Brain microvascular endothelial cell (primary cell): Measurements from ENCODE around the gene HHATL.

ENCODE experiments used
- DNase-seq: peaks from one replicate; pipeline ENCODE4 v3.0.0-alpha.2; 2020
- H3K27ac ChIP-seq: fragments of 250-450 bp; sonication (Bioruptor Pico); 2 replicates; pipeline ENCODE4 v1.5.1; 2020; ENCODE audit warnings: mild to moderate bottlenecking, moderate library complexity
- H3K27me3 ChIP-seq: fragments of 250-450 bp; sonication (Bioruptor Pico); replicated peaks from 2 replicates; pipeline ENCODE4 v1.5.1; 2020; ENCODE audit warnings: mild to moderate bottlenecking
- H3K36me3 ChIP-seq: fragments of 250-450 bp; sonication (Bioruptor Pico); replicated peaks from 2 replicates; pipeline ENCODE4 v1.5.1; 2020; ENCODE audit warnings: mild to moderate bottlenecking
- H3K4me3 ChIP-seq: 2 replicates; pipeline ENCODE4 v1.5.1; 2011; ENCODE audit warnings: low read depth, mild to moderate bottlenecking, control low read depth, low read length, moderate library complexity
- CTCF ChIP-seq: IDR thresholded peaks from 2 replicates; pipeline ENCODE4 v1.5.1; 2011; ENCODE audit warnings: low read depth, mild to moderate bottlenecking, moderate library complexity, low read length, control low read depth, inconsistent platforms; ENCODE audit errors: missing control alignments
- in situ Hi-C: cut with HindIII; loops from 2 replicates; pipeline ENCODE4 v1.10.0; 2017; ENCODE audit warnings: low sequenced_read_pairs, low pct_ligation_motif_present

The HHATL gene

DNA sequence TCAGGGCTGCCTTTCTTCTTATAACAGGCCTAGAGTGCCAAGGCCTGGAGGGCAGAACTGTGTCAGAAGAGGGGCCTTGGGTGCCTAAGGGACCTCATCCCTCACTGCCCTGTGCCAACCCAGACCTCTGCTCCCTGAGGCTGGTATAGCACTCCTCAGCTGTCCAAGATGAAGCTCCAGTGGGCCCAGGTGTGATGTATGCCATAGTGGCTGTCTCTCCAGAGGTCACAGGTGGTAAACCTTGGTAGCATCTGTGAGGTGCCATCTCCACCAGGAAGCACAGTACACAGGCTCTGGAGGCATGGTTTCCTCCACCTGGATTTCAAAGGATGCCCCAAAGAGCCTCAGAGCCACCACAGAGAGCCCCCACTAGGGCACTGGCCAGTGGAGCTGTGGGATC is 29.5 kb downstream of the HHATL start:
- no peak for TF ChIP-seq CTCF
- in situ Hi-C loops: no loop called here
- Histone ChIP-seq H3K36me3 (no peaks in the 10 kb centered on the region), H3K27ac (no peak overlapping the region), H3K27me3 (no peaks in the 10 kb centered on the region), H3K4me3 (no peak overlapping the region)
- DNase-seq: no peak

- in situ Hi-C loops: no loop called here
- DNase-seq: no peak
These were observed 30.1 kb downstream of the HHATL start for GRCh38 chr3:42672515-42672914.

GRCh38 chr3:42670670-42671069 is 31.9 kb downstream of the HHATL start:
- in situ Hi-C loops: no loop called here
- H3K4me3 ChIP-seq: no peak overlapping the region
- no peaks in the 10 kb centered on the region for H3K27me3 ChIP-seq
- H3K27ac ChIP-seq: no peak overlapping the region
- DNase-seq: no peak
- no peaks in the 10 kb centered on the region for H3K36me3 ChIP-seq
- TF ChIP-seq CTCF: no peak

More at GRCh38 chr3:42672515-42672914, 30.1 kb downstream of the HHATL start:
- H3K36me3 ChIP-seq: no peaks in the 10 kb centered on the region
- H3K27ac ChIP-seq: no peak overlapping the region
- TF ChIP-seq CTCF: no peak
- H3K4me3 ChIP-seq: no peak overlapping the region
- H3K27me3 ChIP-seq: no peaks in the 10 kb centered on the region

DNA sequence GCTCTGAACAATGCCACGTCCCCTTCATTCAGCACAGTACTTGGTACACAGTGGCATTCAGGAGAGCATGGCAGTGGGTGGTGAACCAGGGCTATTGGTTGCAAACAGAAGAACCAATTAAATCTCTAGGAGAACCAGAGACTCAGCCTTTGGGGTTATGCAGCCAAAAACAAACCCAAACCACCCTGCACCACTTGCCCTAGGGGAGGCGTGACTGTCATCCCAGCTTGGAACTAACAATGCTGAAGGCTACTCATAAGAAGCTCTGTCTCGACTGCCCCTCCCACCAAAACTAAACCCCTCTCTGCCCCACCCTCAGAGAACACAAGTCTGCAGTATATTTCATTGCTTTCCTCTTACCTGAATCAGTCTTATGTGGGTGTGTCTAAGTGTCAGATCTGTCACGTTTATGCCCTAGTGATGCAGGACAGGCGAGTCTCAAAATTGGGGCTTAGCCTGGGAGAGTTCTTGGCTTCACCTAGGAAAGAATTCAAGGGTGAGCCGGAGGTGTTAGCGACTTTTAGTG is 32.5 kb downstream of the HHATL start:
- H3K36me3 ChIP-seq: no peaks in the 10 kb centered on the region
- H3K4me3 ChIP-seq: no peak overlapping the region
- no peaks in the 10 kb centered on the region for H3K27me3 ChIP-seq
- H3K27ac ChIP-seq: no peak overlapping the region
- TF ChIP-seq CTCF: no peak
- DNase-seq: no peak
- in situ Hi-C loops: no loop called here

DNA sequence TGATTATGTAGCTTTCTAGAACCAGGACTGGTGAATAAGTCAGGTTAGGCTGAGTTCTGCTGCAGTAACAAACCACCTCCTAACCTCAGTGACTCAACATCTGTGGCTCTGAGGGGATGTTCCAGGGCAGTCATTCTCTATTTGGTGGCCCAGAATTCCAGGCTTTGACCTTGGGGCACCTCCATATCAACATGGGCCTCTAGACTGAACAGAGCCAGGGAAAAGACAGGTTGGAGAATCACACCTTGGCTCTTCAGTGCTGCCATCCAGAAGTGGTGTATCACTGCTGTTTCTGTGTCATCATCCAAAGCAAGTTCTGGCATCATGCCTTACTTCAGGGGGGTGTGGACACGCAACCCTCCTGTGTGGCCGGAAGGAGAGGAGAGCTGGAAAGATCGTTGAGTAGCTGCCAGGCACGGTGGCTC is 33.8 kb downstream of the HHATL start:
- TF ChIP-seq CTCF: no peak
- no peaks in the 10 kb centered on the region for H3K27me3 ChIP-seq
- no peak overlapping the region for H3K27ac ChIP-seq
- H3K36me3 ChIP-seq: no peaks in the 10 kb centered on the region
- no peak for DNase-seq
- in situ Hi-C loops: no loop called here
- no peak overlapping the region for H3K4me3 ChIP-seq

DNA sequence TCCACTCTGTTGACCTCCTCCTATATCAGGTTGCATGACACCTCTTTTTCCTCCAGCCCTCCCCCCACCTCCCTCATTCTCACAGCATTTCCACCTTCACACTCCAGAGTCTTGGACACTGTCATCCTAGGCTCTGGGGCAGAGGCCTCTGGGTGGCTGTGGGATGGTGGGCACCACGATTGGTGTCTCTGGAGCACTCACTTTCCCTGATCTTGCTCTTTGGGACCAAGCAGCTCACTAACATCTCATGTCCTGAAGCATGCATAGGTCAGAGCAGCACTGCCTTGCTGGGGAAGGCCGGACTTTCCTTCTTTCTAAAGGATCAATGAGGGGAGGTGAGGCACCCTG is 34.2 kb downstream of the HHATL start:
- Histone ChIP-seq H3K4me3 (no peak overlapping the region), H3K27me3 (no peaks in the 10 kb centered on the region), H3K27ac (no peak overlapping the region), H3K36me3 (no peaks in the 10 kb centered on the region)
- no peak for DNase-seq
- no peak for TF ChIP-seq CTCF
- in situ Hi-C loops: no loop called here
